Measurements from ENCODE around the gene PCDH15. TPM values are rescaled to one million over a fixed set of nuclear protein-coding genes. Genes with fewer than 3 reads are reported as not detected.

PCDH15 gene
- total and polyA plus RNA-seq, 12 donors: 1.9 to 34.2 (median 10.2) TPM

GRCh38 chr10:54368984-54369383 lies 432.0 kb downstream of the PCDH15 start:
- no peaks in the 10 kb centered on the region for H3K27me3 ChIP-seq

DNA sequence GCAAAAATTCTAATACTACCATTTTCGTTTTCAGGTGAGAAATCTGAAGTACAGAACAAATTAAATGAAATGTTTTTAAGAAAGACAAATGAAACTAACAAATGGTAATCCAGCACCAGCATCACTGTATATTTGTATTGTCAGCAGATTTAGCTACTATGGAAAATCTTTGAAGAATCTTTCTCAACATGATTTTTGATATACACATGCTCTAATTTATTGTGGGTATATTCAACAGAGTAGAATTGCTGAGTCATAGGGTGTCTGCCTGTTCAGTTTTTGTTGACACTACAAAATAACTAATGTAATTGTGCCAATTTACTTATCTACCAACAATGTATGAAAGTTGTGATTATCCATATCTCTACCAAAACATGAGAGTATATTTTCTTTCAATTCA lies 437.6 kb downstream of the PCDH15 start:
- no peaks in the 10 kb centered on the region for H3K27me3 ChIP-seq
- H3K36me3 ChIP-seq (replicated peaks in 1 of 2): no peaks in the 10 kb centered on the region
- DNase-seq: no peak
- no peaks in the 10 kb centered on the region for H3K4me1 ChIP-seq (replicated peaks in 1 of 2)
- peaks cover 0 to 5% (median 0%) of the 10 kb centered on the region in 3 donors for H3K9me3 ChIP-seq (replicated peaks in 1 of 3)
- H3K4me3 ChIP-seq: no peak overlapping the region
- TF ChIP-seq, protein P1, sequence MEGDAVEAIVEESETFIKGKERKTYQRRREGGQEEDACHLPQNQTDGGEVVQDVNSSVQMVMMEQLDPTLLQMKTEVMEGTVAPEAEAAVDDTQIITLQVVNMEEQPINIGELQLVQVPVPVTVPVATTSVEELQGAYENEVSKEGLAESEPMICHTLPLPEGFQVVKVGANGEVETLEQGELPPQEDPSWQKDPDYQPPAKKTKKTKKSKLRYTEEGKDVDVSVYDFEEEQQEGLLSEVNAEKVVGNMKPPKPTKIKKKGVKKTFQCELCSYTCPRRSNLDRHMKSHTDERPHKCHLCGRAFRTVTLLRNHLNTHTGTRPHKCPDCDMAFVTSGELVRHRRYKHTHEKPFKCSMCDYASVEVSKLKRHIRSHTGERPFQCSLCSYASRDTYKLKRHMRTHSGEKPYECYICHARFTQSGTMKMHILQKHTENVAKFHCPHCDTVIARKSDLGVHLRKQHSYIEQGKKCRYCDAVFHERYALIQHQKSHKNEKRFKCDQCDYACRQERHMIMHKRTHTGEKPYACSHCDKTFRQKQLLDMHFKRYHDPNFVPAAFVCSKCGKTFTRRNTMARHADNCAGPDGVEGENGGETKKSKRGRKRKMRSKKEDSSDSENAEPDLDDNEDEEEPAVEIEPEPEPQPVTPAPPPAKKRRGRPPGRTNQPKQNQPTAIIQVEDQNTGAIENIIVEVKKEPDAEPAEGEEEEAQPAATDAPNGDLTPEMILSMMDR (IDR thresholded peaks at IDR 0.05): no peak
- TF ChIP-seq POLR2A (IDR thresholded peaks at IDR 0.05): no peak
- intact Hi-C loops (cut with DNase I): no loop called here
- 51 to 70% (median 60%) methylated on average over 1 of the region's 1 CpG for WGBS, 4 donors
- no peak overlapping the region for H3K27ac ChIP-seq

More at GRCh38 chr10:54368984-54369383, 432.0 kb downstream of the PCDH15 start:
- no peak for DNase-seq
- Histone ChIP-seq H3K4me1 (replicated peaks in 1 of 2) (no peaks in the 10 kb centered on the region), H3K27ac (no peak overlapping the region), H3K9me3 (replicated peaks in 1 of 3) (peaks cover 0 to 5% (median 0%) of the 10 kb centered on the region in 3 donors), H3K36me3 (replicated peaks in 1 of 2) (no peaks in the 10 kb centered on the region), H3K4me3 (no peak overlapping the region)
- WGBS, 4 donors: 85 to 90% (median 86%) methylated on average over 3 of the region's 3 CpGs
- intact Hi-C loops (cut with DNase I): no loop called here
- no peak for TF ChIP-seq POLR2A (IDR thresholded peaks at IDR 0.05)
- TF ChIP-seq, protein P1 (IDR thresholded peaks at IDR 0.05): no peak

GRCh38 chr10:54342058-54342457 lies 459.0 kb downstream of the PCDH15 start:
- 52 to 94% (median 69%) methylated on average over 2 of the region's 2 CpGs for WGBS, 4 donors
- intact Hi-C loops (cut with DNase I): no loop called here
- H3K36me3 ChIP-seq (replicated peaks in 1 of 2): no peaks in the 10 kb centered on the region

GRCh38 chr10:54335296-54335695 lies 465.7 kb downstream of the PCDH15 start:
- no peak overlapping the region for H3K4me3 ChIP-seq
- no peaks in the 10 kb centered on the region for H3K9me3 ChIP-seq (replicated peaks in 1 of 3)
- TF ChIP-seq, protein P1 (IDR thresholded peaks at IDR 0.05): no peak
- TF ChIP-seq POLR2A (IDR thresholded peaks at IDR 0.05): no peak
- DNase-seq: no peak
- H3K4me1 ChIP-seq (replicated peaks in 1 of 2): no peaks in the 10 kb centered on the region
- H3K27ac ChIP-seq: no peak overlapping the region
- H3K36me3 ChIP-seq (replicated peaks in 1 of 2): no peaks in the 10 kb centered on the region
- WGBS, 4 donors: 79 to 90% (median 81%) methylated on average over 2 of the region's 2 CpGs
- no peaks in the 10 kb centered on the region for H3K27me3 ChIP-seq
- intact Hi-C loops (cut with DNase I): no loop called here

More at GRCh38 chr10:54342058-54342457, 459.0 kb downstream of the PCDH15 start:
- DNase-seq: no peak
- no peak overlapping the region for H3K27ac ChIP-seq
- H3K9me3 ChIP-seq (replicated peaks in 1 of 3): no peaks in the 10 kb centered on the region
- no peak overlapping the region for H3K4me3 ChIP-seq
- no peaks in the 10 kb centered on the region for H3K4me1 ChIP-seq (replicated peaks in 1 of 2)
- TF ChIP-seq POLR2A (IDR thresholded peaks at IDR 0.05): no peak
- TF ChIP-seq, protein P1 (IDR thresholded peaks at IDR 0.05): no peak
- H3K27me3 ChIP-seq: no peaks in the 10 kb centered on the region
